Measurements from ENCODE around the gene CKM.

Gene CKM

GRCh38 chr19:45322744-45323281, at the start of gene CKM:
Gene CKM, minus strand, starts transcription at chr19:45322875. Its CDS starts 3,162 bp downstream, at chr19:45319713.
- no peak for DNase-seq (ENCODE audit: low spot score)

GRCh38 chr19:45370410-45371204, 47.9 kb upstream of the CKM start, which contains the start of gene ERCC2:
Gene ERCC2, minus strand, starts transcription at chr19:45370573. Its CDS starts 33 bp downstream, at chr19:45370540.
- peak; percentile 100 for DNase-seq (ENCODE audit: low spot score)

- DNase-seq (ENCODE audit: low spot score), result no peak
These were observed 46.2 kb upstream of the CKM start for GRCh38 chr19:45368737-45369340.

- no peak for DNase-seq (ENCODE audit: low spot score)
These were observed 45.5 kb upstream of the CKM start for GRCh38 chr19:45368127-45368526.

GRCh38 chr19:45364696-45365095, 42.0 kb upstream of the CKM start:
- no peak for DNase-seq (ENCODE audit: low spot score)

- no peak for DNase-seq (ENCODE audit: low spot score)
These were observed 41.3 kb upstream of the CKM start for GRCh38 chr19:45363861-45364459.

GRCh38 chr19:45362291-45362690, 39.6 kb upstream of the CKM start:
- no peak for DNase-seq (ENCODE audit: low spot score)

GRCh38 chr19:45361608-45362007, 38.9 kb upstream of the CKM start:
- DNase-seq (ENCODE audit: low spot score), result no peak

- DNase-seq (ENCODE audit: low spot score), result no peak
These were observed 35.6 kb upstream of the CKM start for GRCh38 chr19:45358213-45358792.

- no peak for DNase-seq (ENCODE audit: low spot score)
These were observed 34.7 kb upstream of the CKM start for GRCh38 chr19:45357445-45357783.

- DNase-seq (ENCODE audit: low spot score), result no peak
These were observed 34.2 kb upstream of the CKM start for GRCh38 chr19:45356760-45357444.

GRCh38 chr19:45355910-45356309, 33.2 kb upstream of the CKM start:
- DNase-seq (ENCODE audit: low spot score), result no peak

- no peak for DNase-seq (ENCODE audit: low spot score)
These were observed 32.7 kb upstream of the CKM start for GRCh38 chr19:45355402-45355801.

- DNase-seq (ENCODE audit: low spot score), result no peak
These were observed 31.7 kb upstream of the CKM start for GRCh38 chr19:45354241-45354842.

- DNase-seq (ENCODE audit: low spot score), result no peak
These were observed 30.5 kb upstream of the CKM start for GRCh38 chr19:45352914-45353796.

- DNase-seq (ENCODE audit: low spot score), result no peak
These were observed 29.8 kb upstream of the CKM start for GRCh38 chr19:45352471-45352870.

GRCh38 chr19:45352062-45352461, 29.4 kb upstream of the CKM start:
- no peak for DNase-seq (ENCODE audit: low spot score)

- DNase-seq (ENCODE audit: low spot score), result no peak
These were observed 28.8 kb upstream of the CKM start for GRCh38 chr19:45351401-45351952.

- no peak for DNase-seq (ENCODE audit: low spot score)
These were observed 27.9 kb upstream of the CKM start for GRCh38 chr19:45350477-45351058.

GRCh38 chr19:45349430-45349941, 26.8 kb upstream of the CKM start:
- no peak for DNase-seq (ENCODE audit: low spot score)

Measured in germinal center (tissue), 1 donor.